Mucosa of descending colon (tissue), 3 donors: ENCODE measurements around the gene IER2. TPM values are rescaled to one million over a fixed set of nuclear protein-coding genes. Genes with fewer than 3 reads are reported as not detected.

Experiments used
- ATAC-seq: fragments of 200-7000 bp; cut with Tn5 transposase; one replicate; pipeline ENCODE4 v1.9.1; 2020; ENCODE audit warnings: mild to moderate bottlenecking, moderate library complexity
- DNase-seq, 3 donors: peaks; one replicate each; pipeline ENCODE4 v3.0.0-alpha.2; 2020
- H3K36me3 ChIP-seq: fragments of 200-600 bp; one replicate; pipeline ENCODE4 v1.8.0; 2021; ENCODE audit warnings: low read depth, mild to moderate bottlenecking
- H3K4me1 ChIP-seq: fragments of 200-600 bp; one replicate; pipeline ENCODE4 v1.8.0; 2021; ENCODE audit warnings: low read depth, mild to moderate bottlenecking
- H3K4me3 ChIP-seq: fragments of 200-600 bp; one replicate; pipeline ENCODE4 v1.8.0; 2021; ENCODE audit warnings: mild to moderate bottlenecking
- H3K9me3 ChIP-seq: fragments of 200-600 bp; one replicate; pipeline ENCODE4 v1.8.0; 2021; ENCODE audit warnings: mild to moderate bottlenecking
- CTCF ChIP-seq: fragments of 200-600 bp; IDR thresholded peaks from one replicate; pipeline ENCODE4 v1.8.0; 2022; ENCODE audit warnings: antibody characterized with exemption, mild to moderate bottlenecking
- intact Hi-C, 2 donors: fragments of 100-400 bp; cut with DNase I in 1 of 2; cut with micrococcal nuclease in 1 of 2; formaldehyde crosslinking; loops; one replicate each; pipeline versions ENCODE4 v1.11.0 to v1.11.1; 2022; cut with DNase I, micrococcal nuclease
- total RNA-seq, 3 donors: library from RNA; stranded (reverse); fragmentation: NEBNext Ultra II Directional in 2 of 3; extraction: Animal tissue kit (Norgen Biotek cat#: 25700) in 2 of 3; gene quantifications; one replicate each; pipeline versions ENCODE4 v1.2.1 to v1.2.4, GENCODE V29; 2021 to 2023
- donor health status: DM: no; HTN: no; CAD: no; lungs with moderate emphysema.
- donor health status: DM: no; HTN: no; CAD: no.
- donor health status: DM: no; HTN: yes; CAD: no.

Gene IER2
- total RNA-seq, 3 donors from 2014 or later, result 101 to 117 (median 112) TPM

- intact Hi-C loops, result no loop called here
- no peak for TF ChIP-seq CTCF
- ATAC-seq (no peak), DNase-seq (no peak)
- Histone ChIP-seq H3K4me1 (no peaks in the 10 kb centered on the region), H3K4me3 (no peak overlapping the region), H3K9me3 (no peaks in the 10 kb centered on the region), H3K36me3 (no peaks in the 10 kb centered on the region)
Measured at GRCh38 chr19:13127811-13128575, 22.2 kb upstream of the IER2 start.

DNA sequence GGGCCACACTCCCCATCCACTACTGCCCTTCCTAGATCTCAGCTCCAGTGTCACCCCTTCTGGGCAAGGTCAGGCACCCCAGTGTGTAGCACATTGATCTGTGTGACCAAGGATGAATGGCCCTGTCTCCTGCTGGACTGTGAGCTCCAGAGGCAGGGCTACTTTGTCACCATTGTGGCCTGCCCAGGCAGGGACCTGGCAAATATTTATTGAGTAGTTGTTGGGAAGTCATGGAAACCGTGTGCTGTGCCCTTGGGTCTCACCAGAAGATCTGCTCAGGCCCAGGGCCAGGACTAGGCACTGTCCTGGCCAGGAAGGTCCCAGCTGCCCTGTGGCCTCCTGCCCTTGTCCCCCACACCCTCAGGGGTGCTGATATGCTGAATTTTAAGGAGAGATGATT, 21.6 kb upstream of the IER2 start:
- H3K9me3 ChIP-seq, result no peaks in the 10 kb centered on the region
- ATAC-seq (peak; percentile 18), DNase-seq (no peak)
- no peaks in the 10 kb centered on the region for H3K36me3 ChIP-seq
- no peak overlapping the region for H3K4me3 ChIP-seq
- TF ChIP-seq CTCF, result no peak
- intact Hi-C loops, result no loop called here
- no peaks in the 10 kb centered on the region for H3K4me1 ChIP-seq

- no peaks in the 10 kb centered on the region for H3K9me3 ChIP-seq
- H3K4me3 ChIP-seq, result no peak overlapping the region
- H3K36me3 ChIP-seq, result no peaks in the 10 kb centered on the region
- TF ChIP-seq CTCF, result no peak
- intact Hi-C loops, result no loop called here
- no peak for DNase-seq
- no peaks in the 10 kb centered on the region for H3K4me1 ChIP-seq
- no peak for ATAC-seq
Measured at GRCh38 chr19:13129384-13129783, 20.8 kb upstream of the IER2 start.

DNA sequence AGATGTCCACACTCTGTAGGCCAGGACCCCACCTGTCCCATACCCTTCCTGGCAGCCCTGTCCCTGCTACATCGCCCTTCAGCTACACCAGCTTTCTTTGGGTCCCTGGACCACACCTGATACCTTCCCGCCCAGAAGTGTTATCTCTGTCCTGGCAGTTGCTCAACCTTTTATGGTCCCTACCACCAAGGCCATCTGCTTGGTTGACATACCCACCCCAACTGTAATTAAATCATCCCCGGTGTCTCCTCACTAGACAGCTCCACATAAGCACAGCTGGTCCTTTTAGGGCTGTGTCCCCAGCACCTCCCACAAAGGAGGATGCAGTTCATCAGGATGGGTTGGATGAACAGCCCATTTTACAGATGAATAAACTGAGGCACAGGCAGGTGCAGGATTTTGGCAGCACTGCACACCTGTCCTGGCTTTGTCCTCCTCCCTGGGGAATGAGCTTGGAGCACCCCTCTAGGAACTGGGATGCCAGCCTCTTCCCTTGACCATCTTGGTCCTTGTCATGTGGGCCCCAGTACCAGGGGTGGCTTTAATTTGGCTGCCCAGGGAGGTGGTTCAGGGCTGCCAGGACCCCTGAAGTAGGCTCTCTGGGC, 19.2 kb upstream of the IER2 start:
- no peaks in the 10 kb centered on the region for H3K9me3 ChIP-seq
- DNase-seq, result no peak
- no peaks in the 10 kb centered on the region for H3K36me3 ChIP-seq
- H3K4me3 ChIP-seq, result no peak overlapping the region
- peak; percentile 51 for ATAC-seq
- intact Hi-C loops, result no loop called here
- no peak for TF ChIP-seq CTCF
- no peaks in the 10 kb centered on the region for H3K4me1 ChIP-seq

- ATAC-seq (no peak), DNase-seq (no peak)
- Histone ChIP-seq H3K4me1 (no peaks in the 10 kb centered on the region), H3K36me3 (no peaks in the 10 kb centered on the region), H3K4me3 (no peak overlapping the region), H3K9me3 (no peaks in the 10 kb centered on the region)
- intact Hi-C loops, result no loop called here
- TF ChIP-seq CTCF, result no peak
Measured at GRCh38 chr19:13132471-13133180, 17.6 kb upstream of the IER2 start.
